ENCODE results near the gene FOXA2. TPM values are rescaled to one million over a fixed set of nuclear protein-coding genes. Genes with fewer than 3 reads are reported as not detected.
A peak's percentile ranks its signal among the peaks of the same experiment; 100 is the strongest.

FOXA2 gene
- total and polyA plus RNA-seq, 10 donors = not detected

GRCh38 chr20:22582386-22582963 is 1.9 kb downstream of the FOXA2 start:
- peaks cover 6 to 67% (median 39%) of the 10 kb centered on the region in 6 donors for H3K4me1 ChIP-seq
- TF ChIP-seq CTCF (IDR thresholded peaks at IDR 0.05 in 8 of 11, conservative IDR thresholded peaks at IDR 0.05 in 3 of 11) (no peak), POLR2A (IDR thresholded peaks at IDR 0.05) (no peak), POLR2AphosphoS5 (IDR thresholded peaks at IDR 0.05) (no peak)
- peaks cover 9 to 100% (median 97%) of the 10 kb centered on the region in 7 donors for H3K27me3 ChIP-seq (replicated peaks in 1 of 7)
- 4 to 16% (median 7%) methylated on average over 27 to 54 of the region's 54 CpGs for WGBS, 5 donors
- intact Hi-C loops (cut with DNase I; ENCODE audit: low total_unique reads) = no loop called here
- H3K9me3 ChIP-seq = peaks cover 0 to 4% (median 0%) of the 10 kb centered on the region in 8 donors
- H3K27ac ChIP-seq = no peak overlapping the region
- peak overlapping the region in 4 of 8 donors; percentile 12 to 52 (median 18) for H3K4me3 ChIP-seq
- no peaks in the 10 kb centered on the region for H3K36me3 ChIP-seq
- DNase-seq = no peak

- peaks cover 9 to 100% (median 97%) of the 10 kb centered on the region in 7 donors for H3K27me3 ChIP-seq (replicated peaks in 1 of 7)
- DNase-seq = no peak
- TF ChIP-seq CTCF (IDR thresholded peaks at IDR 0.05 in 8 of 11, conservative IDR thresholded peaks at IDR 0.05 in 3 of 11) (no peak), POLR2AphosphoS5 (IDR thresholded peaks at IDR 0.05) (no peak), POLR2A (IDR thresholded peaks at IDR 0.05) (no peak)
- H3K4me1 ChIP-seq = peaks cover 6 to 69% (median 39%) of the 10 kb centered on the region in 6 donors
- peak overlapping the region in 1 of 8 donors; percentile 52 for H3K4me3 ChIP-seq
- peaks cover 0 to 8% (median 0%) of the 10 kb centered on the region in 8 donors for H3K9me3 ChIP-seq
- 8 to 20% (median 15%) methylated on average over 28 to 54 of the region's 54 CpGs for WGBS, 5 donors
- H3K27ac ChIP-seq = no peak overlapping the region
- intact Hi-C loops (cut with DNase I; ENCODE audit: low total_unique reads) = no loop called here
- no peaks in the 10 kb centered on the region for H3K36me3 ChIP-seq
These were observed 2.7 kb downstream of the FOXA2 start for GRCh38 chr20:22581437-22582385.

- intact Hi-C loops (cut with DNase I; ENCODE audit: low total_unique reads) = no loop called here
- TF ChIP-seq POLR2A (IDR thresholded peaks at IDR 0.05) (no peak), POLR2AphosphoS5 (IDR thresholded peaks at IDR 0.05) (no peak), CTCF (IDR thresholded peaks at IDR 0.05 in 8 of 11, conservative IDR thresholded peaks at IDR 0.05 in 3 of 11) (no peak)
- Histone ChIP-seq H3K4me1 (peaks cover 6 to 57% (median 34%) of the 10 kb centered on the region in 6 donors), H3K9me3 (peaks cover 0 to 8% (median 0%) of the 10 kb centered on the region in 8 donors), H3K27me3 (replicated peaks in 1 of 7) (peaks cover 9 to 100% (median 97%) of the 10 kb centered on the region in 7 donors), H3K27ac (no peak overlapping the region), H3K36me3 (no peaks in the 10 kb centered on the region), H3K4me3 (no peak overlapping the region)
- WGBS, 5 donors = 14 to 21% (median 21%) methylated on average over 18 of the region's 18 CpGs
- DNase-seq = no peak
These were observed 4.4 kb downstream of the FOXA2 start for GRCh38 chr20:22579711-22580697.

All from spleen (tissue), 11 donors.